Tongue (tissue), 2 donors: ENCODE results near the gene DPYSL4. TPM values are rescaled to one million over a fixed set of nuclear protein-coding genes. Genes with fewer than 3 reads are reported as not detected.
"Not testable (repeated sequence)": the region's sequence is repeated elsewhere in the genome, so short reads cannot be mapped to it uniquely, and the experiment has no call there.

Experiments used
- DNase-seq: peaks from one replicate; pipeline ENCODE4 v3.0.0-alpha.2; 2015
- total RNA-seq: library from RNA; depleted of rRNA; stranded (reverse); fragments of >200 nt; gene quantifications from one replicate; pipeline ENCODE4 v1.2.3, GENCODE V29; 2014

The DPYSL4 gene
- total RNA-seq, 1 donor from 2014 or later: 2.2 TPM

- no peak for DNase-seq
Observed at GRCh38 chr10:132207536-132208461, 21.1 kb downstream of the DPYSL4 start.

GRCh38 chr10:132208462-132209050, 21.8 kb downstream of the DPYSL4 start:
- DNase-seq: peak; percentile 66

GRCh38 chr10:132209130-132209529, 22.4 kb downstream of the DPYSL4 start:
- no peak for DNase-seq

GRCh38 chr10:132209978-132210530, 23.3 kb downstream of the DPYSL4 start:
- no peak for DNase-seq

- no peak for DNase-seq
Observed at GRCh38 chr10:132210766-132211165, 24.0 kb downstream of the DPYSL4 start.

- no peak for DNase-seq
Observed at GRCh38 chr10:132211246-132211645, 24.5 kb downstream of the DPYSL4 start.

- no peak for DNase-seq
Observed at GRCh38 chr10:132212816-132213215, 26.1 kb downstream of the DPYSL4 start.

- no peak for DNase-seq
Observed at GRCh38 chr10:132213917-132214316, 27.2 kb downstream of the DPYSL4 start.

GRCh38 chr10:132216441-132216840, 29.7 kb downstream of the DPYSL4 start:
- not testable (repeated sequence) for DNase-seq

- no peak for DNase-seq
Observed at GRCh38 chr10:132219486-132219885, 32.7 kb downstream of the DPYSL4 start.

- no peak for DNase-seq
Observed at GRCh38 chr10:132220061-132220460, 33.3 kb downstream of the DPYSL4 start.

- DNase-seq: not testable (repeated sequence)
Observed at GRCh38 chr10:132220996-132221395, 34.2 kb downstream of the DPYSL4 start.

GRCh38 chr10:132222726-132223125, 36.0 kb downstream of the DPYSL4 start:
- DNase-seq: no peak

GRCh38 chr10:132223156-132223590, 36.4 kb downstream of the DPYSL4 start:
- peak; percentile 85 for DNase-seq

GRCh38 chr10:132223611-132224342, 37.0 kb downstream of the DPYSL4 start:
- no peak for DNase-seq

GRCh38 chr10:132224343-132225072, 37.8 kb downstream of the DPYSL4 start:
- DNase-seq: no peak

GRCh38 chr10:132225073-132225848, 38.5 kb downstream of the DPYSL4 start:
- DNase-seq: no peak

- no peak for DNase-seq
Observed at GRCh38 chr10:132225849-132226205, 39.1 kb downstream of the DPYSL4 start.

GRCh38 chr10:132226586-132227405, 40.0 kb downstream of the DPYSL4 start:
- no peak for DNase-seq

- no peak for DNase-seq
Observed at GRCh38 chr10:132227851-132228390, 41.2 kb downstream of the DPYSL4 start.
